HG03066 (cell line): ENCODE data around the gene NCAPG2.
"Not testable (repeated sequence)": the region's sequence is repeated elsewhere in the genome, so short reads cannot be mapped to it uniquely, and the experiment has no call there.

ENCODE experiments used
- ATAC-seq: cut with Tn5 transposase; IDR thresholded peaks from one replicate; pipeline ENCODE4 v1.9.1; 2021; ENCODE audit warnings: low read depth; ENCODE audit not compliant: unreplicated experiment

The NCAPG2 gene

DNA sequence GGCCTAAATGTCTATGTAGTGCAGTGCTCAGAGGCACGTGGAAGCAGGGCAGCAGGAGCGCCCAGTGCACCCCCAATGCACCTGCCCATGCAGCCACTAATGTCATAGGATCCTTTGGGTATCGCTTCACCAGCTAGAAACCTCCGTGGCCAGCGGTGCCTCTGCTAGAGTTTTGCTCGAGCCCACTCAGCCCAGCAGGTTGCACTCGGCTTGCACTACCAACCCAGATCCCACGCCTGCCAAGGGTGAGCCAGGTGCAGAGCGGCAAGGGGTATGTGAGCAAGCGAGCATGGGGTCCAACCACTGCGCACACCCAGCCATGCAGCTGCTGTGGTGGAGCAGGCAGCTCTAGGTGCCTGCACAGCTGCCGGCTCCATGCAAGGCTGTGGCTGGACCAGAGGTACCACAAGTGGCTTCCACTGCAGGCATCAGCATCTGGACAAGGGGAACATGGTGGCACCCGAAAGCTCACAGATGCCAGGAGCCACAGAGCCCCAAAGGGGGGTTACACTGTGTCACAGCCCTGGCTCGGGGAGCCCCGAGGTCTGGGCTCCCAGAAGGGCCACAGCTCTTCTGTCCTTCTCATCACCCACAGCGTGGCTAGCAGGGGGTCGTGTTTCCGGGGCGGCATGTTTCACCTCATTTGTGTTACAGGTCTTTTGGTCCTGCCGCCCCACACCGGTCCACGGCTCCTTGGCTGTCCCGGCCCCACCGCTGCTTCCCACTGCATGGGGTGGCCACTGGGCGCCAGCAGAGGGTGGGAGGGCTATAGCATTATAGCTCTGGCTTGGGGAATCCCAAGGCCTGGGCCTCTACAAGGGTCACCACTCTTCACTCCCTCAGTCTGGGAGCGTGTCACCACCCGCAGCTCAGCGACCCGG is 2.3 kb upstream of the NCAPG2 start:
- ATAC-seq: no peak

GRCh38 chr7:158706273-158706704 is 1.7 kb upstream of the NCAPG2 start:
- ATAC-seq: no peak

DNA sequence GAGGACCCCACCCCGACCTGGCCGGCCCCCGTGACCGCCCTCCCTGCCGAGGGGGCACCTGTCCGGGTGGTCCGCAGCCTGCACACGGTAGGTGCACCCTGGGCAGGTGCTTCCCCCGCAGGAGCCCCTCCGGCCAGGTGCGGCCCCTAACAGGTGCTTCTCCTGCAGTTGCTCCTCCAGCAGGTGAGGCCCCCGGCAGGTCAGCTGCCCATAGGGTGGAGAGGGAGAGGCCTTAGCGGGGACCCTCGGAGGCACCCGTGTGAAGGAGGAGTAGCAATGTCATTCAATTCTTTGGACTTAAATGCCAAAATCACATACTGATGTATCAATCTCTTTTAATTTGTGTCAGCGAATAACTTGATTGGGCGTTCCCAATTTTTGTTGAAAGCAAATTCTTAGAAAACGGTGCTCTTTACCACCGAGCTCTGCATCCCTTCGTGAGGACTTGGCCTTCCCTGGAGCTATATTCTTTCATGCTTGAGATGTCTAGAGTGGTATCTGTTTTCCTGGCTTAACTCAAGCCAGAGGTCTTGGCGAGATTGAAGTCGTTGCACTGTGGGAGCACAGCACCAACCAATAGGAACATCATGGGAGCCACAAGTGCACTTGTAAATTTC is 738 bp upstream of the NCAPG2 start:
- no peak for ATAC-seq

GRCh38 chr7:158703679-158704523 is 703 bp downstream of the NCAPG2 start:
- ATAC-seq: not testable (repeated sequence)

GRCh38 chr7:158702944-158703343 is 1.7 kb downstream of the NCAPG2 start:
- no peak for ATAC-seq

- no peak for ATAC-seq
Measured at GRCh38 chr7:158702196-158702595, 2.4 kb downstream of the NCAPG2 start.

DNA sequence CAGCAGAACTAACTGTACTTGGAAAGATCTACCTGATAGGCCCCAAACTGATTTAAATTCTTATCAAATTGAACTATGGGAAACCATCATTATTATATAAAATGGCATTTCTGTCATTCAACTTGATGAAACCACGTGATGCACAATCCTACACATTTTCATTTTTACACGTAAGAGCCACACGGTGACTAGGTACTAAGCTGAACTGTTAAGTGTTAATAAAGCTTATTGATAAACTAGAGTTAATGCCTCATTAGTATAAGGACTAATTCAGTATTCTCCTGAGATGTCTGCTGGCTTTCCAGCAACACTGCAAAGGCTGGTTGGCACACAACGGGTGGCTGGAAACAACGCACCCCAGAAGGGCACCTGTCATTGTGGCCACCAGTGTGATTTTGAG is 4.6 kb downstream of the NCAPG2 start:
- no peak for ATAC-seq

DNA sequence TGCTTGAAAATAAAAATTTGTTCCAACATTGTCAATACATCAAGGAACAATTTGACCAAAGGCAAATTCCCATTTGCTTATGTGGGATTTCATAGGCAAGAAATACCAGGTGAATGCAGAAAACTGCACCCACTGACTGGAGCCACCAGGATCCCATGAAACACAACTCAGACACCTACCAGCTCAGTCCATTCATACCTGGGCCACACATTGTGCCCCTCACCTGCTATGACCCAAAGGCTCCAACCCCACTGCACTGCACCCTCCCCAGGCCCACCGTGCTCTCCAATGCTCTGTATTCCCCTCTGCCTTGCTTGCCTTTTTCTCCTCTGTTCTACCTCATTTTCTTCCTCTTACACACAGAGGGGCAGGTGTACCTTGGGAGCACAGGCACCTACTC is 5.3 kb downstream of the NCAPG2 start:
- no peak for ATAC-seq

DNA sequence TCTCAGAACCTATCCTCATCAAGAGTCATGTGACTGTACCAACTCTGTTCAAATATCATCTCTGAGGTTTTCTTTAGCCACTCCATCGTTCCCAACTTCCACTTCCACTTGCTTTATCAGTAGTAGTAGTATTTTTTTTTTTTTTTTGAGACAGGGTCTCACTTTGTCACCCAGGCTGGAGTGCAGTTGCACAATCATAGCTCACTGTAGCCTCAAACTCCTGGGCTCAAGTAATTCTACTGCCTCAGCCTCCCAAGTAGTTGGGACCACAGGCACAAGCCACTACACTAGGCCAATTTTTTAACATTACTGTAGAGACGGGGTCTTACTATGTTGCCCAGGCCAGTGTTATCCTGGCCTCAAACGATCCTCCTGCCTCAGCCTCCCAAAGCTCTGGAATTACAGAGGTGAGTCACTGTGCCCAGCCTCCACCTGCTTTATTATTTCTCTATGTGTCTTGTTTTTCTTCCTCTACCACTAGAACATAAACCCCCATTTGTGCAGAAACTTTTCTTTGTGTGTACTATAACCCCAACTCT is 5.9 kb downstream of the NCAPG2 start:
- ATAC-seq: no peak

GRCh38 chr7:158697597-158697996 is 7.0 kb downstream of the NCAPG2 start:
- ATAC-seq: not testable (repeated sequence)

DNA sequence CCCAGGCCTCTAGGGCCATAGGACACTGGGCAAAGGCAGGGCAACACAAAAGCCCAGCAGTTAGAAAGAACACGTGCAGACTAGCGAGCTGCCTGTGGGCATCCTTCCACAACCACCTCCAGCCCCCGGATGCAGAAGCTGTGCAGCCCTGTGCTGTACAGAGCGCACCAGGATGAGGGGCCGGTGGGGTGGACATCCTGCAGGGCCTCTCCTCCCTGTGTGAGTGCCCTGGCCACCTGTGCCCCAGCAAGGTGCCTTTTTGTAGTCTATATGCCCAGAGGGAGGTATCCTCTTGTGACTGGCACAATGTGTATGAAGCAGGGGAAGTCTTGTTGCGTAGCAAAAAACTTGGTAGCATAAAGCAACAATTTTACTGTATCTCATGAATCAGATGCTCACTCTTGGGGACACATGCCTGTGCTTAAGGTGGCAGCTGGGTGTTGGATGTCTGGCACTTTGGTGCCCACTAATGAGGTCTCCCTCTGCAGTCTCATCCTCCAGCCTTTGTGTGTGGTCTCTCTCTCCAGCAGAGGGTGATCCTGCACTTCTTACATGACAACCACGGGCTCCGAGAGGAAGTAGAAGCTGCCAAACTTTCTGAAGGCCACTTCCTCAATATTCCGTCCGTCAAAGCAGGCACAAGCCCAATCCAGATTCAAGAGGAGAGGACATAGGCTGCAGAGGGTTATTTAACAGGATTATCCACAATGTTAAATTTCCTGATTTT is 8.7 kb downstream of the NCAPG2 start:
- peak; percentile 77 for ATAC-seq

GRCh38 chr7:158695056-158695455 is 9.5 kb downstream of the NCAPG2 start:
- ATAC-seq: no peak

- ATAC-seq: no peak
Measured at GRCh38 chr7:158694650-158695049, 10.0 kb downstream of the NCAPG2 start.

- no peak for ATAC-seq
Measured at GRCh38 chr7:158689488-158689887, 15.1 kb downstream of the NCAPG2 start.

GRCh38 chr7:158687406-158687805 is 17.2 kb downstream of the NCAPG2 start:
- no peak for ATAC-seq

DNA sequence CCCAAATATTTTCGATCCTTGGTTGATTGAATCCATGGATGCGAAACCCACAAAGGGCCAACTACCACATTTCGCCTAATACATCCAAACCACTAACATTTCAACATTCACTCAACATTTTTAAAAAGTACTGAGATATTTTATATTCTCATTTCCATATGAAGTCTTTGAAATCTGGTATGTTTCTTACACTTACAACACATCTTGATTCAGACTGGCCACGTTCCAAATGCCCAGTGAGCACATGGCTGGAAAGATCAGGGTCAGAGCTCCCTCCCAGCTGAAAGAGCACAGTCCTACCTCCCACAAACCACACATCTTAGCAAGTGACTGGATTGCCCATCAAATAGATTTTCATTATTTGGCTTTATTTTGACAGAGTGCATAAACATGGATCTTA is 18.9 kb downstream of the NCAPG2 start:
- no peak for ATAC-seq

GRCh38 chr7:158684329-158684728 is 20.3 kb downstream of the NCAPG2 start:
- ATAC-seq: no peak

DNA sequence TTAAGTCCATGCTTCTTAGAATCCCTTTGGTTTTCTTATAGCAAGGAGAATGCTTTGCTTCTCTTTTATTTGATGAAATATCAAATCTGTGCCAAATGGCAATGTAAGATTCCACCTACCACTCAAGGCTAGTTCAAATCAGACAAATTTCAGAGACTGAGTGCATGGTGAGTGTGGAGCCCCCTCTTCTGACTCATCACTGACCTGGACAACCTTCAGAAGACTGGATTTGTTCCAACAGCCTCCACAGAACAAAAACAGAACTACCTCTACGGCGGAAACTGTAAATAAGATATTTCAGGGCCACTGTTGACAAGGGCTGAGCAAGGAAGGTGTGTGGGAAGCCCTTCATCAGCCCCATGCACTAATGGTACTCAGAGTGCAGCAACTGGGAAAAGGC is 21.1 kb downstream of the NCAPG2 start:
- no peak for ATAC-seq

GRCh38 chr7:158682456-158682855 is 22.1 kb downstream of the NCAPG2 start:
- no peak for ATAC-seq

GRCh38 chr7:158680754-158681153 is 23.9 kb downstream of the NCAPG2 start:
- no peak for ATAC-seq
